Stimulated activated CD4-positive, alpha-beta T cell treated with anti-CD3 and anti-CD28 coated beads, Interleukin-1b, Interleukin-23, amount 100 ng/mL, for 1 hour (primary cell): ENCODE data around the gene HAS3.
A peak's percentile ranks its signal among the peaks of the same experiment; 100 is the strongest.
"Not testable (repeated sequence)": the region's sequence is repeated elsewhere in the genome, so short reads cannot be mapped to it uniquely, and the experiment has no call there.

Experiments
- DNase-seq, 2 donors: peaks; one replicate each; pipeline ENCODE4 v3.0.0-alpha.2; 2020; ENCODE audit warnings: low read depth in 2 of 2

Gene HAS3

GRCh38 chr16:69145658-69146057 is 40.2 kb downstream of the HAS3 start:
- no peak for DNase-seq

GRCh38 chr16:69149621-69150020 is 44.2 kb downstream of the HAS3 start:
- not testable (repeated sequence) for DNase-seq

GRCh38 chr16:69150146-69150865 is 44.9 kb downstream of the HAS3 start:
- DNase-seq: peak in 1 of 2 donors; percentile 29

GRCh38 chr16:69157196-69157595 is 51.7 kb downstream of the HAS3 start:
- DNase-seq: no peak

DNA sequence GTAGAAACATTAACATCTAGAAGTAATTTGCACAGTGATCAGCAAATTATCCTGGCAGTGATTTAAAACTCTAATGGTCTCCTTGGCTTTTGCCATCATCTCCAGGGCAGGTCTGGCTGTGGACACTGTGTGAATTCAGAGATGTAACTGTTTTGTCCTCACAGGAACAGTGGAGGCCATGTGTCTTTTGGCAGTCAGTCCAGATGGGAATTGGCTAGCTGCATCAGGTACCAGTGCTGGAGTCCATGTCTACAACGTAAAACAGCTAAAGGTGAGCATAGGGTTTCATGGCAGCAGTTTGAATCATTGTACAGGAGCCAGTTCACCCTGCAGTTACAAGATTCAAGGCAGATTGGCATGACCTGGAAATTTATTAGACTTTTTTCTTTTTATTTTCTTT is 54.7 kb downstream of the HAS3 start:
- no peak for DNase-seq

DNA sequence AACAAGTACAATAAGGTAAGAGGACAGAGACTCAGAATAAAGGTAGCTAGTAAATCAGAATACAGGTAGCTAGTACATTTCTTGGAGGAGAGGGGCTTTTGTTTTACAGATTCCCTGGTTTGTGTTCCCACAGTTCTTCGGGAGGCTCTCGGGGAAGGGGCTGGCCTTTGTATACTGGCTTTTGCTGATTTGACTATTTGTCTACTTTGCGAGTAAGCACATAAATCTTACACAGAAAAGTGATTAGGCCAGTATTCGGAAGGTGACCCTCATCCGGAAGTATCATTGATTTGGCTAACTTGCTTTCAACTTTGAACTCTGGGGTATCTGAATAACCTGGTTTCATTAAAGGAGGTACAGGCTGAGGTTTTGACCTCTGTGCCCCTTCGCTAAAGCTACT is 60.1 kb downstream of the HAS3 start:
- no peak for DNase-seq

GRCh38 chr16:69166221-69166833 is 60.9 kb downstream of the HAS3 start:
- peak in 1 of 2 donors; percentile 40 for DNase-seq

DNA sequence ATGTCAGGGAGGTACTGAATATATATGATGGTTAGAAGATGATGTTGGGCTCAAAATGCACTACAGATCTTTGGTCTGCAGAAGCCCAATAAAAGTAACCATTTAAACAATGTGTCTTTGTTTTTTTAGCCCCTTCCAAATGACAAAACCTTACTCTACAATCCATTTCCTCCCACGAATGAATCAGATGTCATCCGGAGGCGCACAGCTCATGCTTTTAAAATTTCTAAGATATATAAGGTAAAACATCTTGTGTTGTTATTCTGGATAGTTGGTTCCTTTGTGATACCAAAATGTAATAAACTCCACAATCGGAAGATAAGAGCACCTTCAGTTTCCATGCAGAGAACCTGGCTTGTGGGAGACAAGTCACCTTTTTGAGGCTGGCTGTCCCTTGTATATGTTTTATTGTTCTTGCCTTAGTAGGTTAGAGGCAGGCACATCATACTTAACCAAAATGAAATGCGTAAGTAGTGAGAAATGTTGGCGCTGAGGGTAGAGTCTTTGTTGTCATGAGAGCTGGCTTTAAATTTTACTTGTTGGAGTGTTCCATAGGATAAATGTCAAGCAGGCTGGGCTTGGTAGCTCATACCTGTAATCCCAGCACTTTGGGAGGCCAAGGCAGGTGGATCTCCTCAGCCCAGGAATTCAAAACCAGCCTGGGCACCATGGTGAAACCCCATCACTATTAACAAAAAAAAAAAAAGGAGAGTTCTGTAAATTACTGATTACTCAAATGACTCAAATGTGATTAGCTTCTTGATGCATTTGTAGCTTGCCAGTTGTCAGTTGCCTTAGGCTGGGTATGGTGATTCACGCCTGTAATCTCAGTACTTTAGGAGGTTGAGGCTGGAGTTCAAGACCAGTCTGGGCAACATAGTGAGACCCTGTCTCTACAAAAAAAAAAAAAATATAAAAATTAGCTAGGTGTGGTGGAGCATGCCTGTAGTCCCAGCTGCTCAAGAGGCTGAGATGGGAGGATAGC is 61.8 kb downstream of the HAS3 start:
- no peak for DNase-seq
